ENCODE results near the gene MEX3A. TPM values are rescaled to one million over a fixed set of nuclear protein-coding genes. Genes with fewer than 3 reads are reported as not detected.

Gene MEX3A
- total RNA-seq, 6 experiments from 2014 or later, result 1.4 to 3.1 (median 2.2) TPM

DNA sequence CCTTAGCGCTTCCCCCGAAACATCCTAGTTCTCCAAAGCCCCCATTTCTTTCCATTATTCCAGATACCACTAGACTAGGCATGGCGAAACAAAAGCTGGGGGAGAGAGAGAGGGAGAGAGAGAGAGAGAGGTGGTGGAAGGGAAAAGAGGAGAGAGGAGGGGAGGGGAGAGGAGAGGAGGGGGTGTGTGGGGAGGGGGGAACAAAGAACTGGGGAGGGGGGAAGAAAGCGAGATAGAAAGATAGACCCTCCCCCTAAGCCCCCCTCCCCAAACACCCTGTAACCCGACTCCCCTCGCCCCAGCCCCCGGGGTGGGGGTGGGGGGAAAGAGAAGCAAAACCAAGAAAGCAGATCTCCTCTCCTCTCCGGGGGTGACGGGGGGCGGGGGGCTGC, 352 bp downstream of the MEX3A start:
- Mint-ChIP-seq H3K4me3 (peak overlapping the region; percentile 93), H3K36me3 (ENCODE audit: low read depth) (no peaks in the 10 kb centered on the region), H3K27me3 (ENCODE audit: insufficient read depth) (peaks cover 2% of the 10 kb centered on the region), H3K9me3 (no peaks in the 10 kb centered on the region), H3K27ac (no peak overlapping the region), H3K4me1 (ENCODE audit: low read depth) (peaks cover 33% of the 10 kb centered on the region)
- DNase-seq, result no peak
- TF ChIP-seq, protein P1, sequence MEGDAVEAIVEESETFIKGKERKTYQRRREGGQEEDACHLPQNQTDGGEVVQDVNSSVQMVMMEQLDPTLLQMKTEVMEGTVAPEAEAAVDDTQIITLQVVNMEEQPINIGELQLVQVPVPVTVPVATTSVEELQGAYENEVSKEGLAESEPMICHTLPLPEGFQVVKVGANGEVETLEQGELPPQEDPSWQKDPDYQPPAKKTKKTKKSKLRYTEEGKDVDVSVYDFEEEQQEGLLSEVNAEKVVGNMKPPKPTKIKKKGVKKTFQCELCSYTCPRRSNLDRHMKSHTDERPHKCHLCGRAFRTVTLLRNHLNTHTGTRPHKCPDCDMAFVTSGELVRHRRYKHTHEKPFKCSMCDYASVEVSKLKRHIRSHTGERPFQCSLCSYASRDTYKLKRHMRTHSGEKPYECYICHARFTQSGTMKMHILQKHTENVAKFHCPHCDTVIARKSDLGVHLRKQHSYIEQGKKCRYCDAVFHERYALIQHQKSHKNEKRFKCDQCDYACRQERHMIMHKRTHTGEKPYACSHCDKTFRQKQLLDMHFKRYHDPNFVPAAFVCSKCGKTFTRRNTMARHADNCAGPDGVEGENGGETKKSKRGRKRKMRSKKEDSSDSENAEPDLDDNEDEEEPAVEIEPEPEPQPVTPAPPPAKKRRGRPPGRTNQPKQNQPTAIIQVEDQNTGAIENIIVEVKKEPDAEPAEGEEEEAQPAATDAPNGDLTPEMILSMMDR (IDR thresholded peaks at IDR 0.05), result no peak

DNA sequence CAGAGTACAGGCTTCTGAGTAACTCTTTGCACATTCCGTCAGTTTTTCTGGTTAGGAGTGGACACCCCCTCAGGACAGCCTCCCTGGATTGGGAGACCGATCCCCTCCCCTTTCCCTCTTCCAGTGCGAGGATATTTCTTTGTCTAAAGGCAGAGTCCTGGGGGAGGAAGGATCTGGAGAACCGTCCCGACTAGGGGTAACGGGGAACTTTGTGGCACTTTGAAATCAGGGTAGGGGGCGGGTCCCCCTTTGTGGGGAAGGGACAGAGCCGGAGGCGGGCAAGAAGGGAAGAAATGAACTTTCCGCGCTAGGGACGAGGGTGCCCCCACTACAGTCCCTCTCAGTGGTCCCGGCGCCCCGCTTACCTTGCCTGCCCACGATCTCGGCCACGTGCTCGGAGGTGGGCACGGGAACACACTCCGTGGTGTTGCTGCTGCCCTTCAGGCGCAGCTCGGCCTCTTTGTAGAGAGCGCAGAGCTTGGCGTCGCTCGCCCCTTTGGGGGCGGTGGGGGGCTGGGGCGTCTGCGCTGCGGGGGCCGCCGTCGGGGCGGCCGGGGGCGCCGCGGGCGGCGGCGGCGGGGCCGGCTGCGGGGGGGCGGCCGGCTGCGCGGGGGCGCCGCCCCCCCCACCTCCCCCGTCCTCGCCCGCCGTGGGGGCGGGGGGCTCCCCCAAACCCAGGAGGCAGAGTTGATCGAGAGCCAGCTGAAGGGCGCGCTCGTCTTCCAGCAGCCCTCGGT, 917 bp downstream of the MEX3A start:
- TF ChIP-seq, protein P1 (IDR thresholded peaks at IDR 0.05), result no peak
- Mint-ChIP-seq H3K4me3 (peak overlapping the region; percentile 93), H3K4me1 (ENCODE audit: low read depth) (peaks cover 27% of the 10 kb centered on the region), H3K27me3 (ENCODE audit: insufficient read depth) (peaks cover 2% of the 10 kb centered on the region), H3K27ac (peak overlapping the region; percentile 41; the same call in 1 of the 2 replicates), H3K9me3 (no peaks in the 10 kb centered on the region), H3K36me3 (ENCODE audit: low read depth) (no peaks in the 10 kb centered on the region)
- no peak for DNase-seq

DNA sequence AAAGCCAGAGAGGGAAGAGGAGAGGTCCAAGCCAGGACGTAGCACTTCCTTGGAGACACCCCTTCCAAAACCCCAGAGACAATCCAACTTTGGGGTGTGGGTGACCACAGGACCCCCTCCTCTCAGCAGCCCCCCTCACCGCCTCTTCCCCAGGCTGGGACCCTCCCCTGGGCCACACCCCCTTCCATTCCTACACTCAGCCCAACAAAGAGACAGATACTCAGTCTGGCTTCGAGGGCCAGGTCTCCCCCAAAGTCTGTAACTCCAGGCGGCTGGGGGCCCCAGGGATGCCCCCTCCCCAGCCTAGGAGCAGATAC, 1.4 kb downstream of the MEX3A start:
- peak overlapping the region; percentile 79 for H3K4me3 Mint-ChIP-seq
- DNase-seq, result no peak
- no peaks in the 10 kb centered on the region for H3K9me3 Mint-ChIP-seq
- TF ChIP-seq, protein P1 (IDR thresholded peaks at IDR 0.05), result no peak
- H3K36me3 Mint-ChIP-seq (ENCODE audit: low read depth), result no peaks in the 10 kb centered on the region
- H3K4me1 Mint-ChIP-seq (ENCODE audit: low read depth), result peaks cover 22% of the 10 kb centered on the region
- H3K27ac Mint-ChIP-seq, result no peak overlapping the region
- peaks cover 2% of the 10 kb centered on the region for H3K27me3 Mint-ChIP-seq (ENCODE audit: insufficient read depth)

DNA sequence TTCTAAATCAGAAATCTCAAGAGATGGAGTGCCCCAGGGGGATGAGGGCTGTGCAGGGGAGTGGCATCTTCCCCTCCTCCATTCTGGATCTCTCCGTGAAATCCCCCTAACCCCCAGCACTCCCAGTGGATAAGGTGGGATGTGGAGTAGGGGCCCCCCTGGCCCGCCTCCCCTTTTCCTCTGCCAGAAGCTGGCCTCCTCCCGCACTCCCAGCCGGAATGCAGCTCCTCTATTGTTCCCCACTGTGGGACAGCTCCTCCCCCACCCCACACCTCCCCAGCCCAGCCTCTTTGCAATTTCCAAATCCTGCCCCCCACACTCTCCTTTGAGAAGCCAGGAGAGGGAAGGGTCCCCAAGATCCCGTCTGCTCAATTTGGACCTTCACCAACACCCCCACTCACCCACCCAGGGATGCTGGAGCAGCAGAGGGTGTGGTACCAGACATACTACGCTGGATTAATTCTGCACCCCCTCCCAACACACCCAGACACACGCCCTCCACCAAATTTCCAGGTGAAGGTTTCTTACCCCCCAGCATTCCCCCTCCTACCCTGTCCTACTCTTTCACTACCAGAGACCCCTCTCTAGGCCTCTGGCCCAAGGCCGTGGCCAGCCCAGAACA, 1.9 kb downstream of the MEX3A start:
- no peaks in the 10 kb centered on the region for H3K36me3 Mint-ChIP-seq (ENCODE audit: low read depth)
- H3K27me3 Mint-ChIP-seq (ENCODE audit: insufficient read depth), result peaks cover 2% of the 10 kb centered on the region
- peaks cover 27% of the 10 kb centered on the region for H3K4me1 Mint-ChIP-seq (ENCODE audit: low read depth)
- no peak overlapping the region; the same call in 1 of the 2 replicates for H3K4me3 Mint-ChIP-seq
- TF ChIP-seq, protein P1 (IDR thresholded peaks at IDR 0.05), result no peak
- H3K9me3 Mint-ChIP-seq, result no peaks in the 10 kb centered on the region
- no peak for DNase-seq
- H3K27ac Mint-ChIP-seq, result no peak overlapping the region

DNA sequence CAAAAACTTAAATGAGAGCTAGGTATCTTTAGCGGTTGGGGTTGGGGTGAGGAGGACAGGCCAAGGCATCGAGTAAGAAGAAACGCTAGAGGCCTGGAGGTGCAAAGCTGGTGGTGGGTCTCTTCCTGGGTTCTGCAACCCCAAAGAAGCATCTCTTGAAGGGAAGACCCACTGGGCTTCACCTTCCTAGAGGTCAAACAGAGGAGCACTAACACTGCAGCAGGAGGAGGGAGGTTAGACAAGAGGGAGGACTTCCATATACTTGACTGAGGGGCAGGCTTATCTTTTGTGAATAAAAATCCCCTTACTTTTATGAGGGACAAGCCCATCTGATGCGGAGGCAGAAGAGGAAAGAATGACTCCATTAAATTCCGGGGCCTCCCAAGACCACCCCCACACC, 2.5 kb downstream of the MEX3A start:
- Mint-ChIP-seq H3K4me3 (no peak overlapping the region), H3K36me3 (ENCODE audit: low read depth) (no peaks in the 10 kb centered on the region), H3K27me3 (ENCODE audit: insufficient read depth) (peaks cover 2% of the 10 kb centered on the region), H3K9me3 (no peaks in the 10 kb centered on the region), H3K4me1 (ENCODE audit: low read depth) (peaks cover 29% of the 10 kb centered on the region), H3K27ac (no peak overlapping the region)
- TF ChIP-seq, protein P1 (IDR thresholded peaks at IDR 0.05), result no peak
- DNase-seq, result no peak

All from HFFc6 (cell line).